Chondrocyte (in vitro differentiated cells): ENCODE data around the gene MYL6. TPM values are rescaled to one million over a fixed set of nuclear protein-coding genes. Genes with fewer than 3 reads are reported as not detected.
"Not testable (repeated sequence)": the region's sequence is repeated elsewhere in the genome, so short reads cannot be mapped to it uniquely, and the experiment has no call there.

Source experiments
- DNase-seq: peaks from one replicate; pipeline ENCODE4 v3.0.0; 2021; ENCODE audit warnings: mixed read lengths, low spot score
- H3K27ac Mint-ChIP-seq: one replicate; pipeline ENCODE4 v1.8.0; 2021; ENCODE audit warnings: mild to moderate bottlenecking, moderate library complexity, mixed read lengths; ENCODE audit not compliant: unreplicated experiment
- H3K27me3 Mint-ChIP-seq: 2 replicates; pipeline ENCODE4 v1.8.0; 2021; ENCODE audit warnings: low read depth, mixed read lengths
- H3K36me3 Mint-ChIP-seq: 2 replicates; pipeline ENCODE4 v1.8.0; 2021; ENCODE audit warnings: low read depth, mixed read lengths
- H3K4me1 Mint-ChIP-seq: 2 replicates; pipeline ENCODE4 v1.8.0; 2021; ENCODE audit warnings: low read depth, mild to moderate bottlenecking, mixed read lengths
- H3K4me3 Mint-ChIP-seq: one replicate; pipeline ENCODE4 v1.8.0; 2021; ENCODE audit warnings: mild to moderate bottlenecking, moderate library complexity, mixed read lengths; ENCODE audit not compliant: unreplicated experiment
- H3K9me3 Mint-ChIP-seq: 2 replicates; pipeline ENCODE4 v1.8.0; 2021; ENCODE audit warnings: low read depth, mixed read lengths
- CTCF ChIP-seq: fragments of 200-600 bp; sonication (generic); IDR thresholded peaks from 2 replicates; pipeline ENCODE4 v1.5.0; 2021; ENCODE audit warnings: antibody characterized with exemption, mild to moderate bottlenecking, moderate library complexity
- total RNA-seq: library from RNA; stranded (reverse); gene quantifications from 3 replicates; pipeline ENCODE4 v1.2.1, GENCODE V29; 2021

MYL6 gene
- total RNA-seq, 1 donor from 2014 or later, result 2,282 TPM

DNA sequence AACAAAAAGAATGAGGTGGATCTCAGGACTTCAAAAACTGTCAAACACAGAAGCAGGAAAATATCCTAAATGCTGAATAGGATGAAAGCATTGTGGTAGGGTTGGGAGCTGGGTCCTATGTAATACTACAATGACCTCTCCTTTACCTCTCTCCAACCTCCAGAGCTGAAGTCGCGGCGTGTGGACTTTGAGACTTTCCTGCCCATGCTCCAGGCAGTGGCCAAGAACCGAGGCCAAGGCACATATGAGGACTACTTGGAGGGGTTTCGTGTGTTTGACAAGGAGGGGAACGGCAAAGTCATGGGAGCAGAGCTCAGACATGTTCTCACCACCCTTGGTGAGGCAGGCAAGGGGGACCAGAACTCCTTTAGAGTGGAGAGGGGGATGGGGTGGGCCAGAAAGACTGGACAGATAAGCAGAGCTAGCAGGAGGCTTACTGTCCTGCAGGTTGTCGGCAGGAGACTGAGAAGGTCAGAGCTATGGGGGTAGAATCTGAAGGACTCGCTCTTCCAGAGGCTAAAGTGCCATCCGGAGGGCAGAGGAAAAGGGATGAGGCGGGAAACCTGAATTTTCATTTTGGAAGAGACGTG, 2.8 kb upstream of the MYL6 start:
- H3K4me3 Mint-ChIP-seq, result peak overlapping the region; percentile 10
- H3K9me3 Mint-ChIP-seq, result no peaks in the 10 kb centered on the region
- TF ChIP-seq CTCF, result no peak
- no peak overlapping the region for H3K27ac Mint-ChIP-seq
- no peak for DNase-seq
- peaks cover 16% of the 10 kb centered on the region for H3K36me3 Mint-ChIP-seq
- no peaks in the 10 kb centered on the region for H3K27me3 Mint-ChIP-seq
- H3K4me1 Mint-ChIP-seq, result peaks cover 52% of the 10 kb centered on the region

- H3K9me3 Mint-ChIP-seq, H3K27me3 Mint-ChIP-seq, DNase-seq: not testable (repeated sequence)
- Mint-ChIP-seq H3K4me3 (peak overlapping the region; percentile 94), H3K36me3 (peaks cover 27% of the 10 kb centered on the region), H3K4me1 (peaks cover 54% of the 10 kb centered on the region), H3K27ac (peak overlapping the region; percentile 99)
These were observed 1.5 kb upstream of the MYL6 start for GRCh38 chr12:56156464-56157200.

DNA sequence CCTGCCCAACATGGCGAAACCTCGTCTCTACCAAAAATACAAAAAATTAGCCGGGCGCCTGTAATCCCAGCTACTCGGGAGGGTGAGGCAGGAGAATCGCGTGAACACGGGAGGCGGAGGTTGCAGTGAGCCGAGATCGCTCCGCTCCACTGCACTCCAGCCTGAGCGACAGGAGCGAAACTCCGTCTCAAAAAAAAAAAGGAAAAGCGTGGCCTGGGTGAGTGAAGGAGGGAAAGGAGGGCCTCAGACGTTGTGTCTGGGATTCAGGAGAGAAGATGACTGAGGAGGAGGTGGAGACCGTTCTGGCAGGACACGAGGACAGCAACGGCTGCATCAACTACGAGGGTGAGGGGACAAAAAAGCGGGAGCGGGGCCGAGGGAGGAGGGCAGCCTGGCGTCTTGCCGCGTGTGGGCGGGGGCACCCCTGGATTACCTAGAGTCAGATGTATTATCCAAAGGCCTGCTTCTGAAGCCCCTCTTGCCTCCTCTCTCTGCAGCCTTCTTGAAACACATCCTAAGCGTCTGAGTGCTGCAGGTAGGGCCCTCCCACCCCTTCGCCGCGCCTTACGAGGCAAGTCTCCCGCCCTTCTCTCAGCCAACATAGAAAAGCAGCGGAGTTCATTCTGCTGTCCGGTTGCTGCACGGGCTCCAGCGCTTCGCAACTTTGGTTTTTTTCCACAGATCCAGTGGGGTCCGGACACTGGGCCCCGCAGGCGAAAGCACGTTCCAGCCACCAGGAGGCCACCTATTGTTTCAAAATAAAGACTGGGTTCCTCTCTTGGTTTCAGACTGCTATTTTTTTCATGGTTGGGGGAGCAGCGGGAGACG, 744 bp upstream of the MYL6 start:
- Mint-ChIP-seq H3K4me3 (peak overlapping the region; percentile 94), H3K4me1 (peaks cover 51% of the 10 kb centered on the region), H3K27me3 (no peaks in the 10 kb centered on the region), H3K36me3 (peaks cover 32% of the 10 kb centered on the region), H3K9me3 (no peaks in the 10 kb centered on the region), H3K27ac (peak overlapping the region; percentile 99)
- peak; percentile 82 for TF ChIP-seq CTCF
- DNase-seq, result peak; percentile 66

DNA sequence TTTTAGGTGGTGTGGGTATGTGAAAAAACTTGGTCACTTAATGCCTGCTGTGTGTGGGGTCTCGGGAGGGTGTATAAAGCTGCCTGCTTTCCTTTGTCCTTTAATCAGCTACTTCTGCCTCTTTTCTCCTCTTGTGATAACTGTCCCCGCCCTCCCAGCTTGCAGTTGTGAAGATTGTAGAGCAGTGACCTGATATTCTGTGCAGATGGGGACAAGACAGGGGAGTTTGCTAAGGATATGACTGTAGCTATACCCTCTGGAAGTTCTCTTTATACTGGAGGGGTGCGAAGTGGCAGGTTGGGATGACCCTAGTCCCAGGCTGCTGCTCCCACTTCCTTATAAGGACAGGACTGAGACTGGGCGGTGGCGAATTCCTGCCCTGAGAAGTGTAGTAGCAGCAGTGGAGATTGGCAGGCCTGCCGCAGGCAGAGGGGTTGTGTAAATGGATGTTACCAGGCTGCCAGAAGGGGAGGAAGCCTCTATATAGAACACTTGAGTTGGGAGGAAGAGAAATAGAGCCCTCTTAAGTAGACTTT, 835 bp downstream of the MYL6 start:
- peaks cover 39% of the 10 kb centered on the region for H3K36me3 Mint-ChIP-seq

More for the DNA sequence above, 835 bp downstream of the MYL6 start:
- Mint-ChIP-seq H3K4me3 (peak overlapping the region; percentile 94), H3K27ac (peak overlapping the region; percentile 99), H3K27me3 (no peaks in the 10 kb centered on the region), H3K9me3 (no peaks in the 10 kb centered on the region), H3K4me1 (peaks cover 40% of the 10 kb centered on the region)
- TF ChIP-seq CTCF, result no peak
- peak; percentile 92 for DNase-seq
